Mucosa of descending colon (tissue), 3 donors: ENCODE data around the gene BAX. TPM values are rescaled to one million over a fixed set of nuclear protein-coding genes. Genes with fewer than 3 reads are reported as not detected.

Experiments used
- ATAC-seq: fragments of 200-7000 bp; cut with Tn5 transposase; one replicate; pipeline ENCODE4 v1.9.1; 2020; ENCODE audit warnings: mild to moderate bottlenecking, moderate library complexity
- DNase-seq, 3 donors: peaks; one replicate each; pipeline ENCODE4 v3.0.0-alpha.2; 2020
- H3K36me3 ChIP-seq: fragments of 200-600 bp; one replicate; pipeline ENCODE4 v1.8.0; 2021; ENCODE audit warnings: low read depth, mild to moderate bottlenecking
- H3K4me1 ChIP-seq: fragments of 200-600 bp; one replicate; pipeline ENCODE4 v1.8.0; 2021; ENCODE audit warnings: low read depth, mild to moderate bottlenecking
- H3K4me3 ChIP-seq: fragments of 200-600 bp; one replicate; pipeline ENCODE4 v1.8.0; 2021; ENCODE audit warnings: mild to moderate bottlenecking
- H3K9me3 ChIP-seq: fragments of 200-600 bp; one replicate; pipeline ENCODE4 v1.8.0; 2021; ENCODE audit warnings: mild to moderate bottlenecking
- CTCF ChIP-seq: fragments of 200-600 bp; IDR thresholded peaks from one replicate; pipeline ENCODE4 v1.8.0; 2022; ENCODE audit warnings: antibody characterized with exemption, mild to moderate bottlenecking
- intact Hi-C, 2 donors: fragments of 100-400 bp; cut with DNase I in 1 of 2; cut with micrococcal nuclease in 1 of 2; formaldehyde crosslinking; loops; one replicate each; pipeline versions ENCODE4 v1.11.0 to v1.11.1; 2022; cut with DNase I, micrococcal nuclease
- total RNA-seq, 3 donors: library from RNA; stranded (reverse); fragmentation: NEBNext Ultra II Directional in 2 of 3; extraction: Animal tissue kit (Norgen Biotek cat#: 25700) in 2 of 3; gene quantifications; one replicate each; pipeline versions ENCODE4 v1.2.1 to v1.2.4, GENCODE V29; 2021 to 2023
- donor health status: DM: no; HTN: no; CAD: no; lungs with moderate emphysema.
- donor health status: DM: no; HTN: no; CAD: no.
- donor health status: DM: no; HTN: yes; CAD: no.

Gene BAX
- total RNA-seq, 3 donors from 2014 or later, result 90.2 to 128 (median 125) TPM

GRCh38 chr19:48968179-48968661 lies 13.5 kb downstream of the BAX start:
- H3K36me3 ChIP-seq, result no peaks in the 10 kb centered on the region
- DNase-seq, result no peak
- no peak for ATAC-seq
- no peak overlapping the region for H3K4me3 ChIP-seq
- intact Hi-C loops, result loop anchor here in 1 of 2 donors (10.0 kb wide), 1 partner anchor 93 kb away; the partner anchor contains the start of gene PPP1R15A
- TF ChIP-seq CTCF, result no peak
- peaks cover 27% of the 10 kb centered on the region for H3K4me1 ChIP-seq
- H3K9me3 ChIP-seq, result no peaks in the 10 kb centered on the region

GRCh38 chr19:48968813-48969218 lies 14.1 kb downstream of the BAX start:
- intact Hi-C loops, result loop anchor here in 1 of 2 donors (10.0 kb wide), 1 partner anchor 94 kb away; the partner anchor contains the start of gene PPP1R15A
- Histone ChIP-seq H3K36me3 (peaks cover 2% of the 10 kb centered on the region), H3K4me3 (no peak overlapping the region), H3K4me1 (peaks cover 24% of the 10 kb centered on the region), H3K9me3 (no peaks in the 10 kb centered on the region)
- TF ChIP-seq CTCF, result no peak
- no peak for ATAC-seq
- no peak for DNase-seq

- no peak for TF ChIP-seq CTCF
- no peaks in the 10 kb centered on the region for H3K9me3 ChIP-seq
- no peak overlapping the region for H3K4me3 ChIP-seq
- peaks cover 17% of the 10 kb centered on the region for H3K4me1 ChIP-seq
- intact Hi-C loops, result loop anchor here in 1 of 2 donors (10.0 kb wide), 2 partner anchors 95 to 175 kb away; partner anchors contain the start of gene PPP1R15A
- no peak for ATAC-seq
- no peak for DNase-seq
- peaks cover 7% of the 10 kb centered on the region for H3K36me3 ChIP-seq
Measured at GRCh38 chr19:48969276-48970138, 14.8 kb downstream of the BAX start.

- Histone ChIP-seq H3K9me3 (no peaks in the 10 kb centered on the region), H3K4me1 (peaks cover 15% of the 10 kb centered on the region), H3K36me3 (peaks cover 7% of the 10 kb centered on the region), H3K4me3 (no peak overlapping the region)
- ATAC-seq (no peak), DNase-seq (no peak)
- intact Hi-C loops, result loop anchor here in 1 of 2 donors (10.0 kb wide), 1 partner anchor 175 kb away; no protein-coding TSS in a partner anchor
- TF ChIP-seq CTCF, result no peak
Measured at GRCh38 chr19:48970139-48970766, 15.6 kb downstream of the BAX start.

- peaks cover 7% of the 10 kb centered on the region for H3K36me3 ChIP-seq
- DNase-seq, result peak; percentile 80 to 92 (median 85)
- no peaks in the 10 kb centered on the region for H3K9me3 ChIP-seq
- intact Hi-C loops, result loop anchor here in 1 of 2 donors (10.0 kb wide), 1 partner anchor 176 kb away; no protein-coding TSS in a partner anchor
- peak; percentile 83 for TF ChIP-seq CTCF
- peaks cover 15% of the 10 kb centered on the region for H3K4me1 ChIP-seq
- H3K4me3 ChIP-seq, result no peak overlapping the region
- ATAC-seq, result peak; percentile 80
Measured at GRCh38 chr19:48970923-48971395, 16.3 kb downstream of the BAX start.
